CD1c-positive myeloid dendritic cell (primary cell): ENCODE results near the gene COL6A2.
"Not testable (repeated sequence)": the region's sequence is repeated elsewhere in the genome, so short reads cannot be mapped to it uniquely, and the experiment has no call there.

ENCODE experiments used
- DNase-seq: peaks from one replicate; pipeline ENCODE4 v3.0.0-alpha.2; 2016; ENCODE audit errors: extremely low spot score

COL6A2 gene

GRCh38 chr21:46171996-46172862, 74.3 kb downstream of the COL6A2 start:
- DNase-seq = no peak

GRCh38 chr21:46172863-46173528, 75.1 kb downstream of the COL6A2 start:
- DNase-seq = no peak

DNA sequence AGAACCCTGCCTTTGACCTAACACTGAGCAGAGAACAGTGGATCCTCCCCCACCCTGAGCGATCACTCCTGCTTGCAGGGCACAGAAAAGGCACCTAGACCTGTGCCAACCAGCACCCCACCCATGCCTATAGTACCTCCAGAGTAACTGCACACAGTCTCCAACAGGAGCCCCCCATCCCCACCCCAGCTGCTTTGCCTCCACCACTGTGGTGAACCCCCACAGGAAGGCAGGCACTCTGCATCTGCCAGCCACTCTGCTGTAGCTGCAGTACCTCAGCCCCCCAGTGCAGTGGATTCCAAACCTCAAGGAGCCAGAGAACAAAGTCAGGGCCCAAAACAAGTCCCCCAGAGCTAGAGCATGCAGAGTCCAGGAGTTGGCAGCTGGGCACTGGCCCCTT, 75.7 kb downstream of the COL6A2 start:
- DNase-seq = no peak

DNA sequence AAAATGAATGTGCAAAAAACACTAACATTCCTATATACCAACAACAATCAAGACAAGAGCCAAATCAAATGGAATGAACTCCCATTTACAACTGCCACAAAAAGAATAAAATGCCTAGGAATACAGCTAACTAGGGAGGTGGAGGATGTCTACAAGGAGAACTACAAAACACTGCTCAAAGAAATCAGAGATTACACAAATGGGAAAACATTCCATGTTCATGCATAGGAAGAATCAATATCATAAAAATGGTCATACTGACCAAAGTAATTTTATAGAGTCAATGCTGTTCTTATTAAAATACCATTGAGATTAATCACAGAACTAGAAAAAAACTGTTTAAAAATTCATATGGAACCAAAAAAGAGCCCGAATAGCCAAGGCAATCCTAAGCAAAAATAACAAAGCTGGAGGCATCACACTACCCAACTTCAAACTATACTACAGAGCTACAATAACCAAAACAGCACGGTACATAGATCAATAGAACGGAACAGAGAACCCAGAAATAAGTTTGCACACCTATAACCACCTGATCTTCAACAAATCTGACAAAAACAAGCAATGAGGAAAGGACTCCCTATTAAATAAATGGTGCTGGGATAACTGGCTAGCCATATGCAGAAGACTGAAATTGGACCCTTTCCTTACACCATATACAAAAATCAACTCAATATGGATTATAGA, 78.7 kb downstream of the COL6A2 start:
- not testable (repeated sequence) for DNase-seq

DNA sequence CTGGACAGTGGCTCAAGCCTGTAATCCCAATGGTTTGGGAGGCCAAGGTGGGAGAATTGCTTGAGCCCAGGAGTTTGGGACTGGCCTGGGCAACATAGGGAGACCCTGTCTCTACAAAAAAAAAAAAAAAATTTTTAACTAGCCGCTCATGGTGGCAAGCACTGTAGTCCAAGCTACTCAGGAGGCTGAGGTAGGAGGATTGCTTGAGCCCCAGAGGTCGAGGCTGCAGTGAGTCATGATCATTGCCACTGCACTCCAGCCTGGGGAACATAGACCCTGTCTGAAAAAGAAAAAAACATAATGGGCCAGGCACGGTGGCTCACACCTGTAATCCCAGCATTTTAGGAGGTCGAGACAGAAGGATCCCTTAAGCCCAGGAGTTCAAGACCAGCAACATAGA, 81.0 kb downstream of the COL6A2 start:
- DNase-seq = no peak
